GM12878 (cell line): ENCODE measurements around the gene RETREG3.

Source experiments
- BMI1 ChIP-seq: fragments of 450-650 bp; IDR thresholded peaks from 2 replicates; pipeline ENCODE4 v1.6.1; 2016; ENCODE audit warnings: mild to moderate bottlenecking, moderate library complexity, borderline replicate concordance
- CTCF ChIP-seq, 3 experiments: IDR thresholded peaks in 2 of 3; conservative IDR thresholded peaks in 1 of 3; 2 replicates each; pipeline ENCODE4 v1.5.1; 2011; ENCODE audit warnings: low read depth in 3 of 3, low read length in 3 of 3, mild to moderate bottlenecking in 3 of 3, control low read depth in 2 of 3, moderate library complexity in 2 of 3, inconsistent platforms in 1 of 3, mixed read lengths in 1 of 3; ENCODE audit not compliant: control insufficient read depth in 2 of 3, insufficient read depth in 1 of 3; ENCODE audit errors: extremely low read depth in 1 of 3
- EZH2 ChIP-seq: IDR thresholded peaks from 2 replicates; pipeline ENCODE4 v1.6.1; 2012; ENCODE audit warnings: low read depth, mild to moderate bottlenecking, control low read depth, inconsistent platforms, low read length, borderline replicate concordance; ENCODE audit not compliant: control insufficient read depth
- MYB ChIP-seq: fragments of 150-350 bp; IDR thresholded peaks from 2 replicates; pipeline ENCODE4 v1.6.1; 2014; ENCODE audit warnings: mild to moderate bottlenecking, low read depth, low read length, borderline replicate concordance
- RAD21 ChIP-seq: IDR thresholded peaks from 2 replicates; pipeline ENCODE4 v1.6.1; 2011; ENCODE audit warnings: mild to moderate bottlenecking, low read depth, low read length, moderate library complexity; ENCODE audit not compliant: insufficient read depth
- ZBED1 ChIP-seq: IDR thresholded peaks from 2 replicates; pipeline ENCODE4 v1.6.1; 2016; ENCODE audit warnings: borderline replicate concordance
- ZNF207 ChIP-seq: fragments of 450-650 bp; IDR thresholded peaks from 2 replicates; pipeline ENCODE4 v1.6.1; 2014; ENCODE audit warnings: antibody characterized with exemption, mild to moderate bottlenecking, borderline replicate concordance
- TF ChIP-seq, protein P1 (sequence below): fragments of 150-350 bp; IDR thresholded peaks from 2 replicates; pipeline ENCODE4 v1.6.1; 2016; ENCODE audit warnings: low read depth, low read length

DNA sequence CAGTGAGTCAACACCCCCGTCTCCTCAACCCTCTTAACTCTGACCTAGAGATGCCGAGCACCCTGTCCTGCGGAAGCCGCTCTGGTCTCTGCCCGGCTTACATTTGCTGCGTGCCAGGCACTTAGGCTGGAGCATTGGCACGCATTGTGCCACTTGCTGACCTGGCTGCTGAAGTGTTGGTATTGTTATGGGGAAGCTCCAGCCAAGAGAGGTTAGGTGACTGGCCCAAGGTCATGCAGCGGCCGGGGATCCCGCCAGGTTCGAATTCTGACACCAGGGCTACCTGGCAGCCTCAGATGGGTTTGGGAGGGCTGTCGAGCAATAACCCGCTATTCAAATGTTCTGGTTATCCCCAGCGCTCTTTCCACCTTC lies 61.5 kb downstream of the RETREG3 start:
- TF ChIP-seq, protein P1, sequence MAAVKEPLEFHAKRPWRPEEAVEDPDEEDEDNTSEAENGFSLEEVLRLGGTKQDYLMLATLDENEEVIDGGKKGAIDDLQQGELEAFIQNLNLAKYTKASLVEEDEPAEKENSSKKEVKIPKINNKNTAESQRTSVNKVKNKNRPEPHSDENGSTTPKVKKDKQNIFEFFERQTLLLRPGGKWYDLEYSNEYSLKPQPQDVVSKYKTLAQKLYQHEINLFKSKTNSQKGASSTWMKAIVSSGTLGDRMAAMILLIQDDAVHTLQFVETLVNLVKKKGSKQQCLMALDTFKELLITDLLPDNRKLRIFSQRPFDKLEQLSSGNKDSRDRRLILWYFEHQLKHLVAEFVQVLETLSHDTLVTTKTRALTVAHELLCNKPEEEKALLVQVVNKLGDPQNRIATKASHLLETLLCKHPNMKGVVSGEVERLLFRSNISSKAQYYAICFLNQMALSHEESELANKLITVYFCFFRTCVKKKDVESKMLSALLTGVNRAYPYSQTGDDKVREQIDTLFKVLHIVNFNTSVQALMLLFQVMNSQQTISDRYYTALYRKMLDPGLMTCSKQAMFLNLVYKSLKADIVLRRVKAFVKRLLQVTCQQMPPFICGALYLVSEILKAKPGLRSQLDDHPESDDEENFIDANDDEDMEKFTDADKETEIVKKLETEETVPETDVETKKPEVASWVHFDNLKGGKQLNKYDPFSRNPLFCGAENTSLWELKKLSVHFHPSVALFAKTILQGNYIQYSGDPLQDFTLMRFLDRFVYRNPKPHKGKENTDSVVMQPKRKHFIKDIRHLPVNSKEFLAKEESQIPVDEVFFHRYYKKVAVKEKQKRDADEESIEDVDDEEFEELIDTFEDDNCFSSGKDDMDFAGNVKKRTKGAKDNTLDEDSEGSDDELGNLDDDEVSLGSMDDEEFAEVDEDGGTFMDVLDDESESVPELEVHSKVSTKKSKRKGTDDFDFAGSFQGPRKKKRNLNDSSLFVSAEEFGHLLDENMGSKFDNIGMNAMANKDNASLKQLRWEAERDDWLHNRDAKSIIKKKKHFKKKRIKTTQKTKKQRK = no peak
- TF ChIP-seq EZH2 = no peak
- no peak for TF ChIP-seq CTCF (IDR thresholded peaks at IDR 0.05 in 2 of 3, conservative IDR thresholded peaks at IDR 0.05 in 1 of 3; ENCODE audit: control insufficient read depth in 2 of 3, extremely low read depth in 1 of 3, insufficient read depth in 1 of 3, low read depth in 3 of 3, low read length in 3 of 3)
- no peak for TF ChIP-seq BMI1
- TF ChIP-seq MYB = no peak
- TF ChIP-seq ZNF207 = no peak
- no peak for TF ChIP-seq ZBED1
- no peak for TF ChIP-seq RAD21
